Measurements from ENCODE around the gene PADI1.

PADI1 gene

DNA sequence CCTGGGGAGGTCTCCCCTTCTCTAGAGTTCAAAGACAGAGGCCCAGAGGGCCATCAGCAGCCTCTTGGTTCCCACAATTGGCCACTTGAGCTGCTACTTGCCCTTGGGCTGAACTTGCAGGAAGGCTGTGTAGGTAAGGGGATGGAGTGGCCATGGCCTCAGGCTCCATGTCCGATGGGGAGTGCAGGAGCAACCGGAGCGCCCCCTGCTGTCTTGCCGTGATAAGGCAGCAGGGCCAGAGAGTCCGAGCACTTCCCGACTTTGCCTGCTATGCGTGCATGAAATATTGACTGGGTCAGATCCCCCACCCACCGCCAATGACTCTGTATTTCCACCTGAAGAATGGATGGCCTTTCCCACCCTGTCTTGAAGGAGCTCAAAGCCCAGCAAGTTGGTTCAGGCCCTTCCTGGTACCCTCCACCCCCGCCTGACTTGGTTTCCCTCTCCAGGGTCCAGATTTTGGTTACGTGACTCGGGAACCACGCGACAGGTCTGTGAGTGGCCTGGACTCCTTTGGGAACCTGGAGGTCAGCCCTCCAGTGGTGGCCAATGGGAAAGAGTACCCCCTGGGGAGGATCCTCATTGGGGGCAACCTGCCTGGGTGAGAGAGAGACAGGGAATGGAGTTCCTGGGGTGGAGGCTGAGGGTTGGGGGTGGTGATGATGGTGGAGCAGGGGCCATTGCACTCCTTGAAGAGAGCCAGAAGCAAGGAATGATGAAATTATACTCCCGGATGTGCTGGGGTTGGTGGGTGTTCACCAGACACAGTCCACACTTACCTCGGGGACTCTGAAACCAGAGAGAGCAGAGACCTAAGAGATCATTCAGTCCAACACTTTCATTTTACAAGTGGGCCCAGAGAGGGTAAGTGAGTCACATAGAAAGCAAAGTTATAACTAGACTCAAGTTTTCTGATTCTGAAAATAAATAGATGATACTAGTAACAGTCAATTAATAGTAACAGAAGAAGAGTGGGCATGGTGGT lies 69.5 kb downstream of the PADI1 start:
- peak; percentile 72 for DNase-seq (ENCODE audit: low spot score)

DNA sequence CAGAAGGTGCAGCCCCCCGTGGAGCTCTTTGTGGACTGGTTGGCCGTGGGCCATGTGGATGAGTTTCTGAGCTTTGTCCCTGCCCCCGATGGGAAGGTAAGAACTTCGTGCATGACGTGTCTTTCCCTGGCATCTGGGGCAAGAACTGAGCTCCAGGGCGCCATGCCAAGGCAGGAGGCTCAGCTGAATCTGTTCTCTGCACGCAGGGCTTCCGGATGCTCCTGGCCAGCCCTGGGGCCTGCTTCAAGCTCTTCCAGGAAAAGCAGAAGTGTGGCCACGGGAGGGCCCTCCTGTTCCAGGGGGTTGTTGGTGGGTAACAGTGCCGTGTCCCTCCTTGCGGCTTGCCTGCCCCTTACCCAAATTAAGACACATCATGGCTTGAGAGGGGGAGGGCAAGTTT lies 71.6 kb downstream of the PADI1 start:
- DNase-seq (ENCODE audit: low spot score), result no peak

DNA sequence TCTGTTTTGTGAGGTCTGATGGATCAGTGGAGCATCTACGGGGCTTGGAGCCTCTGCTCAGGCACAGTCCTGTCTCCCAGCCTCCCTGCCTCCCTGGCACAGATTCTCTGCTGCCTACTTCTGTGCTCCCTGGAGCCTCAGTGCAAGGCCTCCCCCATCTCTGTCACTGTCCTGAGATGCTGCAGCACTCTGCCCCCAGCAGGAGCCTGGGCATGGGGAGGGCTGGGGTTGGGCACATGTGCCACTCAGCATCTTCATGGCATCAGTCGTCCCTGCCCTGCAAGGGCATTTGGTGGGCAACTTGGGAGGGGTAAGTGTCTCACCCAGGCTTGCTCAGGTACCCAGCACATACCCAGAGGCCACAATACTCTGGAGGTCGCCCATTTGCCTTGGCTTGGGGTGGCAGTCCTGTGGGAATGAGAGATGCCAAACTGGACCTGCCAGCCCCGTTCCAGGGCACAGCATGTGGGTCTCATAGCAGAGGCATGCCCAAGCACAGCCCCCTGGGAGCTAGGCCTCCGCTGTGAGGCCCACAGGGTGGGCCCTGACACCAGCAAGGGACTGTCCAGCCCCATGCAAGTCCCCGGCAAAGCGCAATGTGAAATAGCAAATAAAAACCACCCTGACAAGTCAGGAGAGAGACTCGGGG lies 72.7 kb downstream of the PADI1 start:
- DNase-seq (ENCODE audit: low spot score), result no peak

DNA sequence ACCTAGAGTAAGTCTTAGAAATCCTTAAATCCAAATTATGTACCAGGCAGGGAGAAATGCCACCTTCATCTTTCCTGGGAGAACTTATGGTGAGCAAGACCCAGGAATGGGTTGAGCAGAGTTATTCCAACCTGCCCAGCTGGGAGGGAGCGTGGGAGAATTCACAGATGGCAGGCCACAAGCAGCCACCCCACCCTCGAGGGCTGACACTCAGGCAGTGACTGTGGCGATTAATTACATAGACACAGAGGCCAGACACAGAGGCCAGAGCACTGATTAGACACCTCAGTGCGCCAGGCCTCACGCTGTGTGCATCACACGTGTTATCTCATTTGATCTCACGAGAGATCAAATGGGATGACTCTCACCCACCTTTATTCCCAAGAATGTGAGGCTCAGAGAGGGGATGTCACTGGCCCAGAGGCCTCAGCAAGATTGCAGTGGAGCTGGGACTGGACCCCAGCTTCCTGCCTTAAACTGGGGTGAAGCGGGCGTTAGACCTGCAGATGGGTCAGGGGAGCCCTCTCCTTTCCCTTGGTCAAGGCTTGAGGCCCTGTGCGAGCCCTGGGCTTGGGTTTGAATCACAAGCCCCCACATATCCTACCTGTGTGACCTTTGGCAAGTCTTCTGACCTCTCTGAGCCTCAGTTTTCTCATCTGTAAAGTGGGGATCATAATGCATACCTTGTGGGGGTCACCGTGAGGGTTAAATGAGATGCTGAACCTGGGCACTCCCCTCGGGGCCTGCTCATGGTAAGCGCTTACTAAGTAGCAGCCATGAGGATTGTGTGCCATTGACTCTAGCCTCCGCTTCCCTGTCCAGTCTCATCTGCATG lies 74.3 kb downstream of the PADI1 start:
- DNase-seq (ENCODE audit: low spot score), result no peak

DNA sequence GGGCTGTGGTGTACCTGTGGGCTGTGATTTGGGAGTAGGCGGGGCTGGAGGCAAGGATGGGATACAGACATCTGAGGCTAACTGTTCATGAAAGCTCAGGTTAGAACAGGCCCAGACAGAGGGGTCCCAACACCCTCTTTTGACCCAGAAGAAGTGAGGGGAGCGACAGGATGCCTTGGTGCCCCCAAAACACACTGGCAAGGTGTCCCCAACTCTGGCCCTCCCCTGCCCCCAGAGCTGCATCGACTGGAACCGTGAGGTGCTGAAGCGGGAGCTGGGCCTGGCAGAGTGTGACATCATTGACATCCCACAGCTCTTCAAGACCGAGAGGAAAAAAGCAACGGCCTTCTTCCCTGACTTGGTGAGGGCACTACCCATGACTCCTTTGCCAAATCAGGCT lies 75.5 kb downstream of the PADI1 start:
- DNase-seq (ENCODE audit: low spot score), result no peak

DNA sequence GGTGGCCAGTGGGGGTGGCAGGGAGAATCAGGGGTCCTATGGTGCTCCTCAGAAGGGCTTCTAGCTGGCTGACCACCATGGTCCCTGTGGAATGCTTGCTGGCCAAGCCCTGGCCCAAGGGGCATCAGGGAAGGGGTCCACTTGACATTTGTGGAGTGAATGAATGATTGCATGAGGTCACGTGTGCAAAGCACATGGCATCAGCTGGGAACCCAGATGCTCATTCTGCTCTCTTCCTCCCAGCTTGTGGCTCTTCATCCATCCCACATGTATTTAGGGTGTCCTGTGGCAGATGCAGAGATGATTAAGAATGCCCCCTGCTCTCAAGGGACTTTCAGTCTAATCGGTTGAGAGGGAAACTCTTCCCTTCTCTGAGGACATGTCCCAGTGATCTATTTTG lies 76.0 kb downstream of the PADI1 start:
- DNase-seq (ENCODE audit: low spot score), result no peak

DNA sequence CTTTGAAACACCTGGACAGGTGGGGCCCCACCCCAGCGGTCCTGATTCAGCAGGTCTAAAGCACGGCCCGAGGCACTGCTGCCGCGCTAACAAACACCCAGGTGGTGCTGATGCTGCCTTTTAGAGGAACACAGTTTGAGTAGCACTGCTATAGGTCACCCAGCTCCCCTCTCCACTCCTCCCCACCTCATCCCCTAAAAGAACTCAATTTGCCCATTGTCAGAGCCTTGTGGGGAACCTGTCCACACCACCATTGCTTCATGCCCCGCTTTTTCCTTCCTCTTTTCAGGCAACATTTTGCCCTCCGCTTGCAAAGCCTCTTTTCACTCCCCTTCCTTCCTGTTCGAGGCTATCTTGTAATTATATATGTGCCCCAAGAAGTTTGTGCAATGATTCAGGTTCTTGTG lies 76.8 kb downstream of the PADI1 start:
- no peak for DNase-seq (ENCODE audit: low spot score)

DNA sequence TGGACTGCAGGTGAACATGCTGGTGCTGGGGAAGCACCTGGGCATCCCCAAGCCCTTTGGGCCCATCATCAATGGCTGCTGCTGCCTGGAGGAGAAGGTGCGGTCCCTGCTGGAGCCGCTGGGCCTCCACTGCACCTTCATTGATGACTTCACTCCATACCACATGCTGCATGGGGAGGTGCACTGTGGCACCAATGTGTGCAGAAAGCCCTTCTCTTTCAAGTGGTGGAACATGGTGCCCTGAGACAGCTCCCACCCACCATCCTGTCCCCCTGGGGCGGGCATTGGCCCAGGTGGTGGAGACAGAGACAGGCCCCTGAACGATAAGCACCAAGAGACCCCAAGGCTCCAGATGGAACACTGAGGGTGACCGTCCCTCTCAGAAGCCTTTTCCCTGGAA lies 77.9 kb downstream of the PADI1 start:
- no peak for DNase-seq (ENCODE audit: low spot score)

DNA sequence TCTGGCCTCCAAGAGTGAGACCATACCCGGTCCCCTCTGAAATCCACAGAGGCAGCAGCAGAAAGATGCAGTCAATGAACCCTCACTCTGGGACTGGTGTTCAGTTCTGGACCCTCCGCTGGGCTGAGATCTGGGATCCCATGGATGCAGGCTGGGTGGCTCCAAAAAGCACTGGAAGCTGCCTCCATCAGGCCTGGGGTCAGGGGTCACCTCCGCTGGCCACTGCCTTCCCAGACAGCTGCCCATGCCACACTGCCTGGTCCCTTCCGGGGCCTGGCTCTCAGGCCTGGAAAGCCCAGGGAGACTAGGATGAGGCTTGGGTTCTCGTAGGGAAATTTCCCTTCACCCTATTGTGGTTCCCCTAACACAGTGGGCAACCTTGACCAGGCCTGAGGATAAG lies 81.7 kb downstream of the PADI1 start:
- DNase-seq (ENCODE audit: low spot score), result no peak

DNA sequence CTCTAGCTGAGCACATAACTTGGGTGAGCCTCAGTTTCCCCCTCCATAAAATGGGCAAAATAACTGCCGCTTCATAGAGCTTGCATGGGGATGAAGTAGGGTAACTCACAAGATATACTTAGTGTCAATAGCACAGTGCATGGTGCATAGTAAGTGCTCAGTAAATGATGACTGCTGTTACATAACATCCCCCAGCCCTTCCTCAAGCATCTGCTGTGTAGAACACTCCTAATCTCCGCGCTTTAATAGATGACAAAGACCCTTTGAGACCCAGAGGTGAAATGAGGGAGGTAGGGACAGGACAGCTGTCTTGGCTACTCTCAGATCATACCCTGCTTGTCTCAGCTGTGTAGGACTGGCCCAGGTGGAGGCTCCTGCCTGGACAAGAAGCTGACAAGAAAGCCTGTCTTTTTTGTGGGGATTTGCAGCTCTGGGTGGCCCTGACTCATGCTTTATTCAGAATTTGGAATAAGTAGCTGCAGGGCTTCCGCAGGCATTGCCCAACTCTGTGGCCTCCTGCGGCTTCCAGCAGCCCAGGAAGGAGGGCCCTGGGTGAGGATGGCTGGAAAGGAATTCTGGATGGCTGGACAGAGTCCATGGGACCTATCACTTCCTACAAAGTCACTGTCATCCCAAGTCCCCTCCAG lies 82.3 kb downstream of the PADI1 start:
- DNase-seq (ENCODE audit: low spot score), result no peak

DNA sequence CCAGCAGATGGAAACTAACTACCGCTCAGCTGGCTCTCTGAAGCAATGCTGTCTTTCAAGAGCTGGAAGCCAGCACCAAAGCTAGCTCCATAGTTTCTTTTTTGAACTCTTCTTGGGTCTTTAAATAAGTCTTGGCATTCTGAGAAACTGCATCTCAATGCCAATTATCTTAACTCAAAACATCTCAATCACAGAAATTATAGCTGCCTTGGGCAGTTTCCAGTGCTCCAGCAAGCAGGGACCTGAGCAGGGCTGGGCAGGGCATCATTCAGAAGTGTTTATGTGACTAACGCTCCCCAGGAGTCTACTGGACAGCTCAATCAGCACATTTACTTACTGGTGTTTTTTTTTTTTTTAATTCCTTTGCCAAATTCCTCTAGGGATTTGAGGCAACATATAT lies 84.8 kb downstream of the PADI1 start:
- no peak for DNase-seq (ENCODE audit: low spot score)

DNA sequence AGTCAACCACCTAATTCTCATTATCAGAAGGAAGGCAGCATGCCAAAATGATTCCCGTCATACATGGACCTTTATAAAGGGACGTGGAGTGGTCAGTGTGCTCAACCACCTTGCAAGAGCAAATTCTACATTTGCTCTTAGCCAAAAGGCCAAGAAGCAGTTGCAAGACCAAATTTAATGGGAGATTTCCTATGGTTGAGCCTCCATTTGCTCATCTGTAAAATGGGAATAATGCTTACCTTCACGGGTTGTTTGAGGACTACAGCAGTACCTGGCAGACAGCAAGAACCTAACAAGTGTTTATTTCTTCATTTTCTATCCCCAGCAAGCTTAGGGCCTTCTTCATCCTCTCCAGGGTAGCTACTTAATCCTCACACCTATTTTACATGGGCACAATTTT lies 85.6 kb downstream of the PADI1 start:
- DNase-seq (ENCODE audit: low spot score), result no peak

DNA sequence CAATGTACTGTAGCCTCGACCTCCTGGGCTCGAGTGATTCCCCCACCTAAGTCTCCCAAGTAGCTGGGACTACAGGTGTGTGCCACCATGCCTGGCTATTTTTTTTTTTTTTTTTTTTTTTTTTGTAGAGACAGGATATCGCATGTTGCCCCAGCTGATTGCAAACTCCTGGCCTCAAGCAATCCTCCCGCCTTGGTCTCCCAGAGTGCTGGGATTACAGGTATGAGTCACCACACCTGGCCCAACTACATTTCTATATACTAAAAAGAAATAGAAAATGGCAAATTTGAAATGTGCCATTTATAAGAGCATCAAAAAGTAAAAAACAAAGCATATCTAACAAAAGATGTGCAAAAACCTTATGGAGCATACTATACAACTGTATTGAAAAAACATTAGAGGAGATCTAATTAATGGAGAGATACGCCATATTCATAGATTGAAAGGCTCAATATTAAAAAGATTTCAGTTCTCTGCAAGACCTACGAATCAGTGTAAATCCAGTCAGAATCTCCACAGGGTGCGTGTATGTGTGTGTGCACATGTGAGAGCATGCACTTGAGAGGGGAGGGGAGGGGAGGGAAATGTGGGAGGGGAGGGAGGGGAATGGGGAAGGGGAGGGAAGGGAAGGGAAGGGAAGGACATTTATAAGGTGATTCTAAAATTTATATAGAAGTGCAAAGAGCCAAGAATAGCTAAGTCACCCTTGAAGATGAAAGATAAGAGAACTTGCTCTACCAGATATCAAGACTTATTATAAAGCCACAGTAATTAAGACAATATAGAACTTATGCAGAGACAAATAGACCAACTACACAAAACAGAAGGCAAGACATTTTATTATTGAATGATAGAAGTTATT lies 87.6 kb downstream of the PADI1 start:
- no peak for DNase-seq (ENCODE audit: low spot score)

DNA sequence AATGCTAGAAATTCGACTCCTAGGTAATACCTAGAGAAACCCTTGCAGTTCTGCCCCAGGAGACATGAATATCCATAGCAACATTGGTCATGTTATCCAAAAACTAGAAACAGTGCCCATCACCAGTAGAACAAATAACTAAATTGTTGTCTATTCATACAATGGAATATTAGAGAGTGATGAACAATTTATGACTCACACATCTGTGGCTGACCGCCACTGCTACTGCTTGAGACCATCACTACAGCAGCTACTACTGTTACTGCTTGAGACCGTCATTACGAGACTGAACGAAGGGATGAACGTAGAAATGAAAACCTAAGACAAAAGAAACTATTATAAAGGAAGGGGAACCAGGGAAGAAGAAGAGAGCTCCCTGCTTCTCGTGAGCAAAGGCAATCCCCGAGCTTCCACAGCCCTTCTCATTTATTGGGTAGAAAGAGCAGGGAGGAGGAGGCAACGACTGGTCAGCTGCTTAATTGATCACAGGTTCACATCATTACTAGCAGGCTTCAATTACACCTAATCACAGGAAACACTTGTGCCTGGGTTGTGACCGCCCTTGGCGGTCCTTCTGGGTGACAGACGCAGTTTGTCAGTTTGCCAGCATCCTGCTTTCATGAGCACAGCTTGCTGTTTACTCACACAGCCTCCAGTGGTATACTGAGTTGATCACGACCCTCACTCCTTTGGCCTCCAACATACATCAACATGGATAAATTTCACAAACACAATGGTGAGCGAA lies 88.9 kb downstream of the PADI1 start:
- no peak for DNase-seq (ENCODE audit: low spot score)

DNA sequence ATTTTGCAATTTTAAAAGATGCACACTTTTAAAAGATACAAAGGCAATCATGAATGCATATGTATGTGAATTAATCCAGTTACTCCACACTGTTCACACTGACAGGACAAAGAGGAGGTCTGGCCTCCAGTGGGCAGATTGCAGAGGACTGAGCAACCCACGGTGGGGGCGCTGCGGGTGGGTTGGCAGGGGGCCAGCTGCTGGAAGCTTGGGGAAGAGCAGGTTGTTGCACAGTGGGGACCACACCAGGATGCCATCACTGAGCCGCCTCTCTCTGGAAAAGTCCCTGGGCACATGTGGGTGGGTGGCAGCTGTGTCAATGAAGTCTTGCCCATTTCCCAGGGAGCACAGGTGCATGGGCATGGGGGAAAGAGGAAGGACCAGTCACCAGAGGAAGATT lies 90.4 kb downstream of the PADI1 start:
- no peak for DNase-seq (ENCODE audit: low spot score)

Data from HuH-7 (cell line).